WTC11 (cell line): ENCODE results near the gene SLC7A8.

ENCODE experiments used
- ATF2 ChIP-seq: sonication (generic); formaldehyde crosslinking; IDR thresholded peaks from 2 replicates; pipeline ENCODE4 v1.8.1; 2022; ENCODE audit warnings: low read depth, missing genetic modification reagents, borderline replicate concordance
- ELF4 ChIP-seq: sonication (generic); formaldehyde crosslinking; IDR thresholded peaks from 2 replicates; pipeline ENCODE4 v1.8.1; 2022; ENCODE audit warnings: low read depth, mild to moderate bottlenecking, moderate library complexity, missing genetic modification reagents
- GABPB1 ChIP-seq: sonication (generic); formaldehyde crosslinking; IDR thresholded peaks from 2 replicates; pipeline ENCODE4 v1.8.1; 2023; ENCODE audit warnings: mild to moderate bottlenecking, missing genetic modification reagents
- TF ChIP-seq, protein P1 (sequence below): sonication (generic); formaldehyde crosslinking; conservative IDR thresholded peaks from 2 replicates; pipeline ENCODE4 v1.8.1; 2022; ENCODE audit warnings: mild to moderate bottlenecking, missing genetic modification reagents
- TF ChIP-seq, protein P2 (sequence below): fragments of 200-600 bp; IDR thresholded peaks from 2 replicates; pipeline ENCODE4 v1.8.0; 2022; ENCODE audit warnings: antibody characterized with exemption

DNA sequence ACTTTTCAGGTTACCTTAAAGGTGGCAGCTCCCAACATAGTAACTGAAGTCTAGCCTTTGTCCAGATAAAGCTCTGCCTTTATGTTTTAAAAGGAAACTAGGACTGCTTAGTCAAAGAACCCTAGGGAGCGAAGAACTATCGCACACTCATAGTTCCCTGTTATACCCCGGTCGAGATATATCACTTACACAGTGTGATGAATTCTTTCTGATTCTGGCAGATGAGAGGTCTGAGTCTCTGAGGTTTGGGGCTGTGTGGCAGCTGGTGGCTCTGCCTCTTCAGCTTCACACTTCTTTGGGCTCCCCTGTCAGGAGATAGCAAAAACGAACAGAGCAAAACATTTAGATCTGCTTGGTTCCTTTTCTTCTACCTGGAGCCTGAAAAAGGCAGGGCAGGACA lies 105.5 kb downstream of the SLC7A8 start:
- TF ChIP-seq ELF4 (CRISPR knock-in tag) = no peak
- TF ChIP-seq GABPB1 = no peak
- TF ChIP-seq, protein P1, sequence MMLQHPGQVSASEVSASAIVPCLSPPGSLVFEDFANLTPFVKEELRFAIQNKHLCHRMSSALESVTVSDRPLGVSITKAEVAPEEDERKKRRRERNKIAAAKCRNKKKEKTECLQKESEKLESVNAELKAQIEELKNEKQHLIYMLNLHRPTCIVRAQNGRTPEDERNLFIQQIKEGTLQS (CRISPR knock-in tag) = no peak
- TF ChIP-seq ATF2 (CRISPR knock-in tag) = no peak
- TF ChIP-seq, protein P2, sequence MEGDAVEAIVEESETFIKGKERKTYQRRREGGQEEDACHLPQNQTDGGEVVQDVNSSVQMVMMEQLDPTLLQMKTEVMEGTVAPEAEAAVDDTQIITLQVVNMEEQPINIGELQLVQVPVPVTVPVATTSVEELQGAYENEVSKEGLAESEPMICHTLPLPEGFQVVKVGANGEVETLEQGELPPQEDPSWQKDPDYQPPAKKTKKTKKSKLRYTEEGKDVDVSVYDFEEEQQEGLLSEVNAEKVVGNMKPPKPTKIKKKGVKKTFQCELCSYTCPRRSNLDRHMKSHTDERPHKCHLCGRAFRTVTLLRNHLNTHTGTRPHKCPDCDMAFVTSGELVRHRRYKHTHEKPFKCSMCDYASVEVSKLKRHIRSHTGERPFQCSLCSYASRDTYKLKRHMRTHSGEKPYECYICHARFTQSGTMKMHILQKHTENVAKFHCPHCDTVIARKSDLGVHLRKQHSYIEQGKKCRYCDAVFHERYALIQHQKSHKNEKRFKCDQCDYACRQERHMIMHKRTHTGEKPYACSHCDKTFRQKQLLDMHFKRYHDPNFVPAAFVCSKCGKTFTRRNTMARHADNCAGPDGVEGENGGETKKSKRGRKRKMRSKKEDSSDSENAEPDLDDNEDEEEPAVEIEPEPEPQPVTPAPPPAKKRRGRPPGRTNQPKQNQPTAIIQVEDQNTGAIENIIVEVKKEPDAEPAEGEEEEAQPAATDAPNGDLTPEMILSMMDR = no peak
